Keratinocyte (primary cell): ENCODE data around the gene SMARCC1. TPM values are rescaled to one million over a fixed set of nuclear protein-coding genes. Genes with fewer than 3 reads are reported as not detected.
"Not testable (repeated sequence)": the region's sequence is repeated elsewhere in the genome, so short reads cannot be mapped to it uniquely, and the experiment has no call there.

Source experiments
- DNase-seq: peaks from one replicate; pipeline ENCODE4 v3.0.0-alpha.2; 2011; ENCODE audit warnings: low read depth, missing footprints, low spot score
- FAIRE-seq: peaks from 2 replicates; lab custom pipeline; 2011; peaks lifted over from hg19 to GRCh38; lab: Jason Lieb, UNC
- H2AFZ ChIP-seq: 2 replicates; pipeline ENCODE4 v1.6.0; 2012; ENCODE audit warnings: low read length, control low read depth, inconsistent platforms; ENCODE audit not compliant: control insufficient read depth
- H3K27ac ChIP-seq: 2 replicates; pipeline ENCODE4 v1.5.1; 2011; ENCODE audit warnings: low read length; ENCODE audit not compliant: control insufficient read depth, insufficient read depth
- H3K27me3 ChIP-seq: 3 replicates; pipeline ENCODE4 v1.6.0; 2011; ENCODE audit warnings: low read length; ENCODE audit not compliant: control insufficient read depth, insufficient read depth; ENCODE audit errors: extremely low read depth
- H3K36me3 ChIP-seq, 2 experiments: 2 replicates in 1 of 2; 3 replicates in 1 of 2; pipeline ENCODE4 v1.5.1; 2011; ENCODE audit warnings: low read length in 2 of 2, mild to moderate bottlenecking in 1 of 2; ENCODE audit not compliant: control insufficient read depth in 2 of 2, insufficient read depth in 2 of 2; ENCODE audit errors: extremely low read depth in 1 of 2
- H3K4me1 ChIP-seq: 3 replicates; pipeline ENCODE4 v1.5.1; 2011; ENCODE audit warnings: low read length; ENCODE audit not compliant: control insufficient read depth, insufficient read depth; ENCODE audit errors: extremely low read depth
- H3K4me2 ChIP-seq: 3 replicates; pipeline ENCODE4 v1.6.0; 2011; ENCODE audit warnings: low read depth, low read length; ENCODE audit not compliant: control insufficient read depth, insufficient read depth; ENCODE audit errors: extremely low read depth
- H3K4me3 ChIP-seq, 3 experiments: fragments of 200-600 bp in 1 of 3; sonication (generic) in 1 of 3; 2 replicates in 2 of 3; 3 replicates in 1 of 3; pipeline ENCODE4 v1.5.1; 2011 to 2016; ENCODE audit warnings: low read length in 3 of 3, mild to moderate bottlenecking in 3 of 3, control low read depth in 2 of 3, inconsistent platforms in 1 of 3, low read depth in 1 of 3, mixed read lengths in 1 of 3, mixed run types in 1 of 3, moderate library complexity in 1 of 3; ENCODE audit not compliant: control insufficient read depth in 2 of 3, insufficient read depth in 2 of 3; ENCODE audit errors: extremely low read depth in 1 of 3
- H3K79me2 ChIP-seq: 2 replicates; pipeline ENCODE4 v1.6.0; 2012; ENCODE audit warnings: low read length; ENCODE audit not compliant: control insufficient read depth, insufficient read depth
- H3K9ac ChIP-seq: 3 replicates; pipeline ENCODE4 v1.6.0; 2011; ENCODE audit warnings: low read length; ENCODE audit not compliant: control insufficient read depth, insufficient read depth; ENCODE audit errors: extremely low read depth
- H3K9me1 ChIP-seq: 3 replicates; pipeline ENCODE4 v1.6.0; 2011; ENCODE audit warnings: low read length; ENCODE audit not compliant: control insufficient read depth, insufficient read depth; ENCODE audit errors: extremely low read depth
- H3K9me3 ChIP-seq: 2 replicates; pipeline ENCODE4 v1.5.1; 2012; ENCODE audit warnings: low read depth, low read length; ENCODE audit not compliant: control insufficient read depth
- H4K20me1 ChIP-seq: 3 replicates; pipeline ENCODE4 v1.6.0; 2011; ENCODE audit warnings: low read length; ENCODE audit not compliant: control insufficient read depth, insufficient read depth; ENCODE audit errors: extremely low read depth
- EZH2 ChIP-seq: IDR thresholded peaks from one replicate; pipeline ENCODE4 v1.6.1; 2012; ENCODE audit warnings: inconsistent platforms, mild to moderate bottlenecking, low read length, moderate library complexity
- dilution Hi-C: fragments of 300-500 bp; cut with MboI; formaldehyde crosslinking; loops from one replicate; pipeline ENCODE4 v1.7.0; 2020; ENCODE audit warnings: low sequenced_read_pairs; ENCODE audit not compliant: extremely low pct_ligation_motif_present
- polyA plus RNA-seq, 5 experiments: library from polyadenylated mRNA; depleted of rRNA in 3 of 5; stranded (reverse) in 3 of 5; stranded (forward) in 1 of 5; unstranded in 1 of 5; fragments of >200 nt; gene quantifications; 1 replicate in 1 of 5; 2 replicates in 3 of 5; 3 replicates in 1 of 5; pipeline versions ENCODE4 v1.2.1 to v1.2.3, GENCODE V29; 2011 to 2012; ENCODE audit warnings: missing spikeins in 2 of 5, low read depth in 1 of 5, low replicate concordance in 1 of 5
- TF ChIP-seq, protein P1 (sequence below), 3 experiments: IDR thresholded peaks in 1 of 3; conservative IDR thresholded peaks in 1 of 3; optimal IDR thresholded peaks in 1 of 3; 2 replicates in 2 of 3; 3 replicates in 1 of 3; pipeline versions ENCODE3 to v1.5.1; 2011; ENCODE audit warnings: low read length in 3 of 3, mild to moderate bottlenecking in 3 of 3, moderate library complexity in 2 of 3, control low read depth in 1 of 3, inconsistent platforms in 1 of 3; ENCODE audit not compliant: insufficient read depth in 2 of 3; ENCODE audit errors: extremely low read depth in 1 of 3

SMARCC1 gene
- polyA plus RNA-seq, 1 donor (not counting 4 experiments of a cell fraction or from before 2014, with no cell fraction given), result 39.7 TPM

DNA sequence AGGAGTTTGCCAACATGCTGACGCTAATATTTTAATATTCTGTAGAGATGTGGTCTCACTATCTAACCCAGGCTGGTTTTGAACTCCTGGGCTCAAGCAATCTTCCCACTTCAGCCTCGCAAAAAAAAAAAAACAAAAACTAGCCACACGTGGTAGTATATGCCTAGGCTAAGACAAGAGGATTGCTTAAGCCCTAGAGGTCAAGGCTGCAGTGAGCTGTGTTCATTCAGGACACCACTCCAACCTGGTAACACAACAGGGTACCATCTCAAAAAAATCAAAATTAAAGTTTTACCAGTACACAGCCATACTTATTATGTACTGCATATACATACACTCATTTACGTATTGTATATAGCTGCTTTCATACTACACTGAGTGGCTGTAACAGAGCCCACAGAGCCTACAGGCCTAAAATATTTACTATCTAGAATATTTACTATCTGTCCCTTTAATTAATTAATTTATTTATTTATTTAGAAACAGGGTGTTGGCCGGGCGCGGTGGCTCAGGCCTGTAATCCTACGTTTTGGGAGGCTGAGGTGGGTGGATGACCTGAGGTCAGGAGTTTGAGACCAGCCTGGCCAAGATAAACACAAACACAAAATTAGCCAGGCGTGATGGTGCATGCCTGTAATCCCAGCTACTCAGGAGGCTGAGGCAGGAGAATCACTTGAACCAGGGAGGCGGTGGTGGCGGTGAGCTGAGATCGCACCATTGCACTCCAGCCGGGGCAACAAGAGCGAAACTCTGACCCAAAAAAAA, 23.2 kb downstream of the SMARCC1 start:
- TF ChIP-seq, protein P1, sequence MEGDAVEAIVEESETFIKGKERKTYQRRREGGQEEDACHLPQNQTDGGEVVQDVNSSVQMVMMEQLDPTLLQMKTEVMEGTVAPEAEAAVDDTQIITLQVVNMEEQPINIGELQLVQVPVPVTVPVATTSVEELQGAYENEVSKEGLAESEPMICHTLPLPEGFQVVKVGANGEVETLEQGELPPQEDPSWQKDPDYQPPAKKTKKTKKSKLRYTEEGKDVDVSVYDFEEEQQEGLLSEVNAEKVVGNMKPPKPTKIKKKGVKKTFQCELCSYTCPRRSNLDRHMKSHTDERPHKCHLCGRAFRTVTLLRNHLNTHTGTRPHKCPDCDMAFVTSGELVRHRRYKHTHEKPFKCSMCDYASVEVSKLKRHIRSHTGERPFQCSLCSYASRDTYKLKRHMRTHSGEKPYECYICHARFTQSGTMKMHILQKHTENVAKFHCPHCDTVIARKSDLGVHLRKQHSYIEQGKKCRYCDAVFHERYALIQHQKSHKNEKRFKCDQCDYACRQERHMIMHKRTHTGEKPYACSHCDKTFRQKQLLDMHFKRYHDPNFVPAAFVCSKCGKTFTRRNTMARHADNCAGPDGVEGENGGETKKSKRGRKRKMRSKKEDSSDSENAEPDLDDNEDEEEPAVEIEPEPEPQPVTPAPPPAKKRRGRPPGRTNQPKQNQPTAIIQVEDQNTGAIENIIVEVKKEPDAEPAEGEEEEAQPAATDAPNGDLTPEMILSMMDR (optimal IDR thresholded peaks at IDR 0.05 in 1 of 3, IDR thresholded peaks at IDR 0.05 in 1 of 3, conservative IDR thresholded peaks at IDR 0.05 in 1 of 3; ENCODE audit: extremely low read depth in 1 of 3, insufficient read depth in 2 of 3, low read length in 3 of 3), result no peak
- TF ChIP-seq EZH2, result no peak
- no peaks in the 10 kb centered on the region for H3K27me3 ChIP-seq
- no peak overlapping the region for H3K9ac ChIP-seq
- H2AFZ ChIP-seq, result no peak overlapping the region
- no peaks in the 10 kb centered on the region for H3K4me1 ChIP-seq
- dilution Hi-C loops, result no loop called here
- H4K20me1 ChIP-seq, result peaks cover 4% of the 10 kb centered on the region
- H3K79me2 ChIP-seq, result peaks cover 68% of the 10 kb centered on the region
- FAIRE-seq (no peak), DNase-seq (no peak)
- H3K4me3 ChIP-seq, result no peak overlapping the region
- H3K9me1 ChIP-seq, result no peaks in the 10 kb centered on the region
- no peaks in the 10 kb centered on the region for H3K9me3 ChIP-seq
- peaks cover 0 to 1% of the 10 kb centered on the region in 2 experiments for H3K36me3 ChIP-seq
- H3K27ac ChIP-seq, result no peak overlapping the region
- no peak overlapping the region for H3K4me2 ChIP-seq

DNA sequence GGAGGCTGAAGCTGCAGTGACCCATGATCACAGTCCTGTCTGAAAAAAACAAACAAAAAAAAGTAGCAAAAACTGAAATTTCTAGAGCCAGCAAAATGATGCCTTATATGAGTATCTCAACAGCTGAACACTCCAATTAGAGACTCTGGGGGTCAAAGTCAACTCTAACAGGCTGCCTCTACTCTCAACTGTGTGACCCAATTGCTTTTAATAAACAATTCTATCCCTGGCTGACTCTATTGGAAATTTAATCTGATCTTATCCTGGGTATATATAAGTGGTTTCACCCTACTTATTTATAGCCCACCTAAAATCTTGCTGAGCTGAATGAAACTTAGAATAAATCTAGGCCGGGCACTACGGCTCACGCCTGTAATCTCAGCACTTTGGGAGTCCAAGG, 29.0 kb downstream of the SMARCC1 start:
- Histone ChIP-seq H3K9me1 (peaks cover 2% of the 10 kb centered on the region), H3K36me3 (peaks cover 3 to 4% of the 10 kb centered on the region in 2 experiments), H3K9ac (no peak overlapping the region), H3K27me3 (no peaks in the 10 kb centered on the region), H2AFZ (no peak overlapping the region), H3K4me2 (no peak overlapping the region), H3K27ac (no peak overlapping the region), H3K9me3 (no peaks in the 10 kb centered on the region), H3K4me3 (no peak overlapping the region), H3K79me2 (peaks cover 82% of the 10 kb centered on the region), H4K20me1 (peaks cover 10% of the 10 kb centered on the region), H3K4me1 (no peaks in the 10 kb centered on the region)
- no peak for FAIRE-seq
- no peak for DNase-seq
- TF ChIP-seq, protein P1 (optimal IDR thresholded peaks at IDR 0.05 in 1 of 3, IDR thresholded peaks at IDR 0.05 in 1 of 3, conservative IDR thresholded peaks at IDR 0.05 in 1 of 3; ENCODE audit: extremely low read depth in 1 of 3, insufficient read depth in 2 of 3, low read length in 3 of 3), result no peak
- TF ChIP-seq EZH2, result no peak
- dilution Hi-C loops, result no loop called here

DNA sequence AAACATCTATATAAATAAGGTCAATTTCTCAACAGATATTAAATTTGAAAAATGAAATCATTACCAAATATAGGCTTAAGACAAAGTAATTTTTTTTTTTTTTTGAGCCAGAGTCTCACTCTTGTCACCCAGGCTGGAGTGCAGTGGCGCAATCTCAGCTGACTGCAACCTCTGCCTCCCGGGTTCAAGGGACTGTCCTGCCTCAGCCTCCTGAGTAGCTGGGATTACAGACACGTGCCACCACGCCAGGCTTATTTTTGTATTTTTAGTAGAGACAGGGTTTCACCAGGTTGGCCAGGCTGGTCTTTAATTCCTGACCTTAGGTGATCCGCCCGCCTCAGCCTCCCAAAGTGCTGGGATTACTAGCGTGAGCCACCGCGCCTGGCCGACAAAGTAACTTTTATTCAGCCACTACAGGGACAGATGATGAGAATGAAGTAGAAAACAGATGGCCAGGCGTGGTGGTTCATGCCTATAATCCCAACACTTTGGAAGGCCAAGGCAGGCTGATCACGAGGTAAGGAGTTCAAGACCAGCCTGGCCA, 30.8 kb downstream of the SMARCC1 start:
- DNase-seq, H3K9me1 ChIP-seq, H3K27me3 ChIP-seq, H3K4me1 ChIP-seq, H3K36me3 ChIP-seq, H2AFZ ChIP-seq, H3K9me3 ChIP-seq, H3K27ac ChIP-seq, dilution Hi-C loops, H3K4me3 ChIP-seq, H3K4me2 ChIP-seq, H3K9ac ChIP-seq, FAIRE-seq, H4K20me1 ChIP-seq: not testable (repeated sequence)
- peaks cover 82% of the 10 kb centered on the region for H3K79me2 ChIP-seq
